Suprapubic skin (tissue), 4 donors: ENCODE results near the gene MAP3K13. TPM values are rescaled to one million over a fixed set of nuclear protein-coding genes. Genes with fewer than 3 reads are reported as not detected.
"Not testable (repeated sequence)": the region's sequence is repeated elsewhere in the genome, so short reads cannot be mapped to it uniquely, and the experiment has no call there.

Experiments
- DNase-seq, 2 donors: peaks; one replicate each; pipeline ENCODE4 v3.0.0-alpha.2; 2019; ENCODE audit warnings: low spot score in 2 of 2
- H3K27ac ChIP-seq: fragments of 200-600 bp; sonication (generic); one replicate; pipeline ENCODE4 v1.5.1; 2019
- H3K27me3 ChIP-seq: fragments of 200-600 bp; sonication (generic); one replicate; pipeline ENCODE4 v1.5.1; 2019
- H3K36me3 ChIP-seq: fragments of 200-600 bp; sonication (generic); one replicate; pipeline ENCODE4 v1.5.1; 2019
- H3K4me1 ChIP-seq: fragments of 200-600 bp; sonication (generic); one replicate; pipeline ENCODE4 v1.5.1; 2019
- H3K4me3 ChIP-seq: fragments of 200-600 bp; sonication (generic); one replicate; pipeline ENCODE4 v1.5.1; 2019; ENCODE audit warnings: mild to moderate bottlenecking
- H3K9me3 ChIP-seq: fragments of 200-600 bp; sonication (generic); one replicate; pipeline ENCODE4 v1.5.1; 2019
- EP300 ChIP-seq: sonication (generic); formaldehyde crosslinking; IDR thresholded peaks from one replicate; pipeline ENCODE4 v1.6.1; 2017; ENCODE audit warnings: antibody characterized with exemption
- POLR2A ChIP-seq, 2 donors: fragments of 450-650 bp; IDR thresholded peaks; one replicate each; pipeline ENCODE4 v1.6.1; 2017; ENCODE audit warnings: antibody characterized with exemption in 2 of 2, mild to moderate bottlenecking in 2 of 2, moderate library complexity in 2 of 2
- POLR2AphosphoS5 ChIP-seq, 3 donors: sonication (generic); formaldehyde crosslinking; IDR thresholded peaks; one replicate each; pipeline ENCODE4 v1.6.1; 2017; ENCODE audit warnings: antibody characterized with exemption in 3 of 3
- whole genome bisulfite sequencing: methylation state at CpG from one replicate; pipeline ENCODE4 v1.1.5; 2018; 5-methylcytosine and 5-hydroxymethylcytosine counted together
- total RNA-seq, 4 donors: library from RNA; depleted of rRNA; stranded (reverse); fragments of >200 nt; gene quantifications; one replicate each; pipeline ENCODE4 v1.1.0, GENCODE V29; 2016
- TF ChIP-seq, protein P1 (sequence below), 2 donors: fragments of 200-600 bp in 1 of 2; fragments of 450-650 bp in 1 of 2; sonication (generic) in 1 of 2; IDR thresholded peaks; one replicate each; pipeline ENCODE4 v1.5.1; 2016 to 2019; ENCODE audit warnings: antibody characterized with exemption in 2 of 2, mild to moderate bottlenecking in 1 of 2, moderate library complexity in 1 of 2

Gene MAP3K13
- total RNA-seq, 4 donors from 2014 or later = 18.0 to 19.6 (median 18.6) TPM

DNA sequence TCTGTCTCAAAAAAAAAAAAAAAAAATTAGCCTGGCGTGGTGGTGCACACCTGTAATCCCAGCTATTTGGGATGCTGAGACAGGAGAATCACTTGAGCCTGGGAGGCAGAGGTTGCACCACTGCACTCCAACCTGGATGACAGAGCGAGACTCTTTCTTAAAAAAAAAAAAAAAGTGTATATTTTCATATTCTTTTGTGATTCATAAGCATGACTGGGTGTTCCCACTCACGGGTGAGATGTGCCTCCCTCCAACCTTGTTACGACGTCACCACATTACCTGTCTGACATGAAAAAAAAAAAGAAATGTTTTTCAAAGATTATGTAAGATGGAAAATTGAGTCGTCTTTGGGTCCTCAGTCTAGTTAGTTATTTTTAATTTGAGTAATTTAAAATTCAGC is 79.1 kb downstream of the MAP3K13 start:
- Histone ChIP-seq H3K9me3 (no peaks in the 10 kb centered on the region), H3K27me3 (no peaks in the 10 kb centered on the region), H3K27ac (no peak overlapping the region), H3K36me3 (no peaks in the 10 kb centered on the region), H3K4me1 (no peaks in the 10 kb centered on the region), H3K4me3 (no peak overlapping the region)
- DNase-seq = no peak
- no peak for TF ChIP-seq POLR2AphosphoS5 (IDR thresholded peaks at IDR 0.05)
- no peak for TF ChIP-seq EP300
- TF ChIP-seq POLR2A (IDR thresholded peaks at IDR 0.05) = no peak
- TF ChIP-seq, protein P1, sequence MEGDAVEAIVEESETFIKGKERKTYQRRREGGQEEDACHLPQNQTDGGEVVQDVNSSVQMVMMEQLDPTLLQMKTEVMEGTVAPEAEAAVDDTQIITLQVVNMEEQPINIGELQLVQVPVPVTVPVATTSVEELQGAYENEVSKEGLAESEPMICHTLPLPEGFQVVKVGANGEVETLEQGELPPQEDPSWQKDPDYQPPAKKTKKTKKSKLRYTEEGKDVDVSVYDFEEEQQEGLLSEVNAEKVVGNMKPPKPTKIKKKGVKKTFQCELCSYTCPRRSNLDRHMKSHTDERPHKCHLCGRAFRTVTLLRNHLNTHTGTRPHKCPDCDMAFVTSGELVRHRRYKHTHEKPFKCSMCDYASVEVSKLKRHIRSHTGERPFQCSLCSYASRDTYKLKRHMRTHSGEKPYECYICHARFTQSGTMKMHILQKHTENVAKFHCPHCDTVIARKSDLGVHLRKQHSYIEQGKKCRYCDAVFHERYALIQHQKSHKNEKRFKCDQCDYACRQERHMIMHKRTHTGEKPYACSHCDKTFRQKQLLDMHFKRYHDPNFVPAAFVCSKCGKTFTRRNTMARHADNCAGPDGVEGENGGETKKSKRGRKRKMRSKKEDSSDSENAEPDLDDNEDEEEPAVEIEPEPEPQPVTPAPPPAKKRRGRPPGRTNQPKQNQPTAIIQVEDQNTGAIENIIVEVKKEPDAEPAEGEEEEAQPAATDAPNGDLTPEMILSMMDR (IDR thresholded peaks at IDR 0.05) = no peak
- WGBS = 89% methylated on average over 6 of the region's 6 CpGs

DNA sequence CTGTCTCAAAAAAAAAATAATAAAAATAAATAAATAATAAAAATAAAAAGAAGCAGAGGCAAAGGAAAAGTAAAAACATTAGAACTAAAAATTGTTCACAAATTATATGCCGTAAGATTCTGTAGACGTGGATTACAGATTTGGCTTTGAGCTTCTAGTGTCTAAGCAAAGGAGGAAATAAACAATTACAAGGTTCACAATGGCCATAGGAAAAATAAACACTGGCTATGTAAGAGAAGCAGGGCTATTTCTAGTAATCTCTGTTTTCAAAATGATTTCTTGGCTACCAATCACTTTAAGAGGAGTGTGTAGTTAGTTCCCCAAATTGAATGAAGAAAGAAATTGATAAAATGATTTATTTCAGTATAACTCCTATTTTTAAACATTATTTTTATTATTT is 81.4 kb downstream of the MAP3K13 start:
- H3K36me3 ChIP-seq = no peaks in the 10 kb centered on the region
- TF ChIP-seq, protein P1 (IDR thresholded peaks at IDR 0.05) = no peak
- TF ChIP-seq POLR2A (IDR thresholded peaks at IDR 0.05) = no peak
- H3K4me1 ChIP-seq = no peaks in the 10 kb centered on the region
- H3K27ac ChIP-seq = no peak overlapping the region
- H3K27me3 ChIP-seq = no peaks in the 10 kb centered on the region
- H3K4me3 ChIP-seq = no peak overlapping the region
- WGBS = 81% methylated on average over 2 of the region's 2 CpGs
- DNase-seq = no peak
- no peaks in the 10 kb centered on the region for H3K9me3 ChIP-seq

GRCh38 chr3:185448107-185448506 is 85.2 kb downstream of the MAP3K13 start:
- no peak overlapping the region for H3K4me3 ChIP-seq
- H3K27ac ChIP-seq = no peak overlapping the region
- no peaks in the 10 kb centered on the region for H3K27me3 ChIP-seq
- H3K9me3 ChIP-seq = no peaks in the 10 kb centered on the region
- no peak for DNase-seq
- TF ChIP-seq, protein P1 (IDR thresholded peaks at IDR 0.05) = no peak
- no peak for TF ChIP-seq POLR2AphosphoS5 (IDR thresholded peaks at IDR 0.05)
- no peak for TF ChIP-seq POLR2A (IDR thresholded peaks at IDR 0.05)
- TF ChIP-seq EP300 = no peak
- H3K36me3 ChIP-seq = peaks cover 8% of the 10 kb centered on the region
- no peaks in the 10 kb centered on the region for H3K4me1 ChIP-seq

DNA sequence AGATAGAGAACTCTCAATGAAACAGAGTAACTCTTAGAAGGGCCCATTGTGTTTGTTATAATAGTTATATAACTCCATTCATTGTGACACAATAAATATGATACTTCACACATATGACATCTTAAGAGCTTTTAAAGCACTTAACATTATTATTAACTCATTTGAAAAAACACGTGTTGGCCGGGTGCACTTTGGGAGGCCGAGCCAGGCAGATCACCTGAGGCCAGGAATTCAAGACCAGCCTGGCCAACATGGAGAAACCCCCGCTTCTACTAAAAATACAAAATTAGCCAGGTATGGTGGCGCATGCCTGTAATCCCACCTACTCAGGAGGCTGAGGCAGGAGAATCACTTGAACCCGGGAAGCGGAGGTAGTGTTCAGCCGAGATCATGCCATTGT is 88.5 kb downstream of the MAP3K13 start:
- not testable (repeated sequence) for H3K4me3 ChIP-seq, H3K9me3 ChIP-seq, H3K27me3 ChIP-seq, H3K27ac ChIP-seq, DNase-seq, H3K4me1 ChIP-seq
- WGBS = 95% methylated on average over 8 of the region's 8 CpGs
- H3K36me3 ChIP-seq = peaks cover 10% of the 10 kb centered on the region

DNA sequence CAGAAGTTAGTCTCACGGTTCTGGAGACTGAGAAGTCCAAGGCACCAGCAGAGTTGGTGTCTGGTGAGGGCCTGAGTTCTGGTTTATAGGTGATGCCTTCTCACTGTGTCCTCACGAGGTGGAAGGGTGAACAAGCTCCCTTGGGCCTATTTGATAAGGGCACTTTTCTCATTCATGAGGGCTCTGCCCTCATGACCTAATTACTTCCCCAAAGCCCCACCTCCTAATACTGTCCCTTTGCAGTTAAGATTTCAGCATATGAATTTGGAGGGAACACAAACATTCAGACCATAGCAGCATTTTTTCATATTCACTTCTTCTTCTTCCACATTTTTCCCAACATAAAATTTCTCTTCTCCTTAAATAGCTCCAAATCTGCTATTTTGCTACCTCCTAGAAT is 94.4 kb downstream of the MAP3K13 start:
- 78% methylated on average over 2 of the region's 2 CpGs for WGBS
- Histone ChIP-seq H3K4me3 (no peak overlapping the region), H3K27ac (no peak overlapping the region), H3K27me3 (no peaks in the 10 kb centered on the region), H3K9me3 (no peaks in the 10 kb centered on the region), H3K4me1 (no peaks in the 10 kb centered on the region), H3K36me3 (peaks cover 8% of the 10 kb centered on the region)
- DNase-seq = no peak
- TF ChIP-seq POLR2AphosphoS5 (IDR thresholded peaks at IDR 0.05) = no peak
- TF ChIP-seq POLR2A (IDR thresholded peaks at IDR 0.05) = no peak
- TF ChIP-seq, protein P1 (IDR thresholded peaks at IDR 0.05) = no peak
- no peak for TF ChIP-seq EP300

- TF ChIP-seq EP300 = no peak
- TF ChIP-seq POLR2A (IDR thresholded peaks at IDR 0.05) = no peak
- TF ChIP-seq POLR2AphosphoS5 (IDR thresholded peaks at IDR 0.05) = no peak
- TF ChIP-seq, protein P1 (IDR thresholded peaks at IDR 0.05) = no peak
- WGBS = 56% methylated on average over 5 of the region's 5 CpGs
Measured at GRCh38 chr3:185460309-185460708, 97.4 kb downstream of the MAP3K13 start.

More at GRCh38 chr3:185460309-185460708, 97.4 kb downstream of the MAP3K13 start:
- Histone ChIP-seq H3K27ac (no peak overlapping the region), H3K36me3 (peaks cover 14% of the 10 kb centered on the region), H3K4me3 (no peak overlapping the region), H3K9me3 (no peaks in the 10 kb centered on the region), H3K27me3 (no peaks in the 10 kb centered on the region), H3K4me1 (no peaks in the 10 kb centered on the region)
- no peak for DNase-seq
